A549 (cell line): ENCODE measurements around the gene ARHGAP26.

Experiments used
- JUN ChIP-seq, 2 experiments: fragments of >200 bp; sonication (Bioruptor Twin); formaldehyde crosslinking; IDR thresholded peaks; 2 replicates in 1 of 2; 3 replicates in 1 of 2; pipeline ENCODE4 v1.6.1; 2016 to 2017
- ZFP36 ChIP-seq: fragments of 450-650 bp; IDR thresholded peaks from 2 replicates; pipeline ENCODE4 v1.6.1; 2014; ENCODE audit warnings: borderline replicate concordance; ENCODE audit not compliant: partially characterized antibody
- TF ChIP-seq, protein P1 (sequence below): fragments of >200 bp; sonication (Bioruptor Twin); formaldehyde crosslinking; IDR thresholded peaks from 3 replicates; pipeline ENCODE4 v1.5.1; 2016

- TF ChIP-seq, protein P1, sequence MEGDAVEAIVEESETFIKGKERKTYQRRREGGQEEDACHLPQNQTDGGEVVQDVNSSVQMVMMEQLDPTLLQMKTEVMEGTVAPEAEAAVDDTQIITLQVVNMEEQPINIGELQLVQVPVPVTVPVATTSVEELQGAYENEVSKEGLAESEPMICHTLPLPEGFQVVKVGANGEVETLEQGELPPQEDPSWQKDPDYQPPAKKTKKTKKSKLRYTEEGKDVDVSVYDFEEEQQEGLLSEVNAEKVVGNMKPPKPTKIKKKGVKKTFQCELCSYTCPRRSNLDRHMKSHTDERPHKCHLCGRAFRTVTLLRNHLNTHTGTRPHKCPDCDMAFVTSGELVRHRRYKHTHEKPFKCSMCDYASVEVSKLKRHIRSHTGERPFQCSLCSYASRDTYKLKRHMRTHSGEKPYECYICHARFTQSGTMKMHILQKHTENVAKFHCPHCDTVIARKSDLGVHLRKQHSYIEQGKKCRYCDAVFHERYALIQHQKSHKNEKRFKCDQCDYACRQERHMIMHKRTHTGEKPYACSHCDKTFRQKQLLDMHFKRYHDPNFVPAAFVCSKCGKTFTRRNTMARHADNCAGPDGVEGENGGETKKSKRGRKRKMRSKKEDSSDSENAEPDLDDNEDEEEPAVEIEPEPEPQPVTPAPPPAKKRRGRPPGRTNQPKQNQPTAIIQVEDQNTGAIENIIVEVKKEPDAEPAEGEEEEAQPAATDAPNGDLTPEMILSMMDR, result no peak
- TF ChIP-seq ZFP36, result no peak
- no peak for TF ChIP-seq JUN (IDR thresholded peaks at IDR 0.05)
Measured at GRCh38 chr5:143062379-143062778, 292.2 kb downstream of the ARHGAP26 start.
